Suprapubic skin (tissue), 3 donors: ENCODE results near the gene PITPNM3.

ENCODE experiments used
- CTCF ChIP-seq, 2 donors: fragments of 200-600 bp in 1 of 2; fragments of 450-650 bp in 1 of 2; sonication (generic) in 1 of 2; IDR thresholded peaks; one replicate each; pipeline ENCODE4 v1.5.1; 2016 to 2019; ENCODE audit warnings: antibody characterized with exemption in 2 of 2, mild to moderate bottlenecking in 1 of 2, moderate library complexity in 1 of 2
- EP300 ChIP-seq: sonication (generic); formaldehyde crosslinking; IDR thresholded peaks from one replicate; pipeline ENCODE4 v1.6.1; 2017; ENCODE audit warnings: antibody characterized with exemption
- POLR2A ChIP-seq, 2 donors: fragments of 450-650 bp; IDR thresholded peaks; one replicate each; pipeline ENCODE4 v1.6.1; 2017; ENCODE audit warnings: antibody characterized with exemption in 2 of 2, mild to moderate bottlenecking in 2 of 2, moderate library complexity in 2 of 2

DNA sequence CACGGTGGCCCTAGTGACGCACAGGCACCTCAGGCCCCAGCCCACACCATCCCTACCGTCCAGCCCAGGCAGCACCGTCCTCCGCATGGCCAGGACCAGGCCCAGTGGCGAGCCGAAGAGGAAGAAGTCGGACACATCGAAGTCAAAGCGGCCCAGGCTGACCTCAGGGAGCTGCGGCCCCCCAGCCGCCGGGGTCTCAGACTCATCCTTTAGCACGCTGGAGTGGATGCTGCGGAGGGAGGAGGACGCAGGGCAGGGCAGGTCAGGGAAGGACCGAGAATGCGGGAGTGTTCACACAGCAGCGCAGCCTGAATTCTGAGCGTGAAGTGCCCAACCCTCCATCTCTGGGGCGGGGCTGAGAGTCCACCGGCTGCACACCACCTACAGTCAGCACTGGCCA lies 82.0 kb downstream of the PITPNM3 start:
- TF ChIP-seq CTCF (IDR thresholded peaks at IDR 0.05) (no peak), POLR2A (IDR thresholded peaks at IDR 0.05) (no peak), EP300 (no peak)
